Neural cell (in vitro differentiated cells): ENCODE measurements around the gene PDCD1.
"Not testable (repeated sequence)": the region's sequence is repeated elsewhere in the genome, so short reads cannot be mapped to it uniquely, and the experiment has no call there.

Source experiments
- CTCF ChIP-seq: fragments of 450-650 bp; IDR thresholded peaks from 2 replicates; pipeline ENCODE4 v1.5.1; 2014; ENCODE audit warnings: antibody characterized with exemption, mild to moderate bottlenecking, moderate library complexity; ENCODE audit not compliant: poor library complexity, severe bottlenecking
- EP300 ChIP-seq: fragments of 450-650 bp; conservative IDR thresholded peaks from 2 replicates; pipeline ENCODE4 v1.6.1; 2014; ENCODE audit warnings: antibody characterized with exemption, mild to moderate bottlenecking, moderate library complexity; ENCODE audit not compliant: poor library complexity, severe bottlenecking
- EZH2 ChIP-seq: fragments of 200-600, 300-800 bp; shearing (Covaris generic), sonication (generic); IDR thresholded peaks from 2 replicates; pipeline ENCODE4 v1.6.1; 2014; ENCODE audit warnings: antibody characterized with exemption, low read length, borderline replicate concordance, mild to moderate bottlenecking; ENCODE audit not compliant: insufficient read depth, poor library complexity, severe bottlenecking
- MXI1 ChIP-seq: fragments of 450-650 bp; conservative IDR thresholded peaks from 2 replicates; pipeline ENCODE4 v1.6.1; 2014; ENCODE audit warnings: antibody characterized with exemption, mild to moderate bottlenecking; ENCODE audit not compliant: poor library complexity, severe bottlenecking
- POLR2AphosphoS5 ChIP-seq: IDR thresholded peaks from 2 replicates; pipeline ENCODE4 v1.6.1; 2012
- RAD21 ChIP-seq: fragments of 450-650 bp; conservative IDR thresholded peaks from 2 replicates; pipeline ENCODE4 v1.6.1; 2014; ENCODE audit warnings: antibody characterized with exemption, mild to moderate bottlenecking, moderate library complexity

GRCh38 chr2:241823531-241824437 lies 34.9 kb downstream of the PDCD1 start:
- not testable (repeated sequence) for TF ChIP-seq CTCF, EZH2, POLR2AphosphoS5, MXI1, EP300, RAD21
